Measurements from ENCODE around the gene FREM1.

Gene FREM1

GRCh38 chr9:14748373-14748772, 161.9 kb downstream of the FREM1 start:
- no peak overlapping the region for H3K4me3 ChIP-seq (ENCODE audit: control insufficient read depth, low read depth, low read length)
- TF ChIP-seq CTCF (IDR thresholded peaks at IDR 0.05; ENCODE audit: control insufficient read depth, insufficient read depth, low read depth, low read length, missing control alignments) = no peak
- no peak for DNase-seq (ENCODE audit: low read depth)

GRCh38 chr9:14747111-14747510, 163.1 kb downstream of the FREM1 start:
- no peak for DNase-seq (ENCODE audit: low read depth)
- TF ChIP-seq CTCF (IDR thresholded peaks at IDR 0.05; ENCODE audit: control insufficient read depth, insufficient read depth, low read depth, low read length, missing control alignments) = no peak
- no peak overlapping the region for H3K4me3 ChIP-seq (ENCODE audit: control insufficient read depth, low read depth, low read length)

GRCh38 chr9:14746626-14747025, 163.6 kb downstream of the FREM1 start:
- no peak overlapping the region for H3K4me3 ChIP-seq (ENCODE audit: control insufficient read depth, low read depth, low read length)
- no peak for TF ChIP-seq CTCF (IDR thresholded peaks at IDR 0.05; ENCODE audit: control insufficient read depth, insufficient read depth, low read depth, low read length, missing control alignments)
- DNase-seq (ENCODE audit: low read depth) = no peak

- no peak for DNase-seq (ENCODE audit: low read depth)
- no peak for TF ChIP-seq CTCF (IDR thresholded peaks at IDR 0.05; ENCODE audit: control insufficient read depth, insufficient read depth, low read depth, low read length, missing control alignments)
- H3K4me3 ChIP-seq (ENCODE audit: control insufficient read depth, low read depth, low read length) = no peak overlapping the region
Measured at GRCh38 chr9:14744768-14745167, 165.5 kb downstream of the FREM1 start.

GRCh38 chr9:14741369-14741768, 168.9 kb downstream of the FREM1 start:
- H3K4me3 ChIP-seq (ENCODE audit: control insufficient read depth, low read depth, low read length) = no peak overlapping the region
- no peak for TF ChIP-seq CTCF (IDR thresholded peaks at IDR 0.05; ENCODE audit: control insufficient read depth, insufficient read depth, low read depth, low read length, missing control alignments)
- no peak for DNase-seq (ENCODE audit: low read depth)

- no peak overlapping the region for H3K4me3 ChIP-seq (ENCODE audit: control insufficient read depth, low read depth, low read length)
- no peak for DNase-seq (ENCODE audit: low read depth)
- no peak for TF ChIP-seq CTCF (IDR thresholded peaks at IDR 0.05; ENCODE audit: control insufficient read depth, insufficient read depth, low read depth, low read length, missing control alignments)
Measured at GRCh38 chr9:14733133-14733532, 177.1 kb downstream of the FREM1 start.

Measured in AG09309 (cell line).